Measurements from ENCODE around the gene LTO1.

Gene LTO1

GRCh38 chr11:69650832-69651344 lies 24.3 kb downstream of the LTO1 start:
- no peak overlapping the region for H3K4me3 ChIP-seq (replicated peaks in 1 of 2; ENCODE audit: low read depth in 2 of 2, low read length in 2 of 2)
- DNase-seq (ENCODE audit: low read depth in 2 of 2): no peak
- no peak for TF ChIP-seq CTCF (IDR thresholded peaks at IDR 0.05; ENCODE audit: low read depth, low read length)

GRCh38 chr11:69650081-69650831 lies 24.9 kb downstream of the LTO1 start:
- peak in 1 of 2 donors; percentile 18 for DNase-seq (ENCODE audit: low read depth in 2 of 2)
- H3K4me3 ChIP-seq (replicated peaks in 1 of 2; ENCODE audit: low read depth in 2 of 2, low read length in 2 of 2): no peak overlapping the region
- no peak for TF ChIP-seq CTCF (IDR thresholded peaks at IDR 0.05; ENCODE audit: low read depth, low read length)

GRCh38 chr11:69649576-69649900 lies 25.6 kb downstream of the LTO1 start:
- no peak for DNase-seq (ENCODE audit: low read depth in 2 of 2)
- no peak for TF ChIP-seq CTCF (IDR thresholded peaks at IDR 0.05; ENCODE audit: low read depth, low read length)
- no peak overlapping the region for H3K4me3 ChIP-seq (replicated peaks in 1 of 2; ENCODE audit: low read depth in 2 of 2, low read length in 2 of 2)

GRCh38 chr11:69648679-69649575 lies 26.2 kb downstream of the LTO1 start:
- no peak overlapping the region for H3K4me3 ChIP-seq (replicated peaks in 1 of 2; ENCODE audit: low read depth in 2 of 2, low read length in 2 of 2)
- peak in 1 of 2 donors; percentile 16 for DNase-seq (ENCODE audit: low read depth in 2 of 2)

GRCh38 chr11:69647761-69648497 lies 27.2 kb downstream of the LTO1 start:
- DNase-seq (ENCODE audit: low read depth in 2 of 2): peak in 1 of 2 donors; percentile 33
- no peak overlapping the region for H3K4me3 ChIP-seq (replicated peaks in 1 of 2; ENCODE audit: low read depth in 2 of 2, low read length in 2 of 2)
- no peak for TF ChIP-seq CTCF (IDR thresholded peaks at IDR 0.05; ENCODE audit: low read depth, low read length)

More at GRCh38 chr11:69648679-69649575, 26.2 kb downstream of the LTO1 start:
- TF ChIP-seq CTCF (IDR thresholded peaks at IDR 0.05; ENCODE audit: low read depth, low read length): no peak

GRCh38 chr11:69647390-69647748 lies 27.8 kb downstream of the LTO1 start:
- DNase-seq (ENCODE audit: low read depth in 2 of 2): peak in 1 of 2 donors; percentile 35
- no peak overlapping the region for H3K4me3 ChIP-seq (replicated peaks in 1 of 2; ENCODE audit: low read depth in 2 of 2, low read length in 2 of 2)
- no peak for TF ChIP-seq CTCF (IDR thresholded peaks at IDR 0.05; ENCODE audit: low read depth, low read length)
